Psoas muscle (tissue), 8 donors: ENCODE data around the gene ZEB2. TPM values are rescaled to one million over a fixed set of nuclear protein-coding genes. Genes with fewer than 3 reads are reported as not detected.

Source experiments
- ATAC-seq, 4 donors: fragments of 200-7000 bp; cut with Tn5 transposase; one replicate each; pipeline ENCODE4 v1.9.1; 2020; ENCODE audit warnings: moderate library complexity in 3 of 4, mild to moderate bottlenecking in 2 of 4
- DNase-seq, 2 donors: peaks; one replicate each; pipeline ENCODE4 v3.0.0-alpha.2; 2020
- H3K27ac ChIP-seq: fragments of 200-600 bp; one replicate; pipeline ENCODE4 v1.8.0; 2022
- H3K27me3 ChIP-seq, 3 donors: fragments of 200-600 bp in 1 of 3; one replicate each; pipeline versions ENCODE4 v1.6.1 to v1.8.0; 2013 to 2022; ENCODE audit warnings: low read length in 2 of 3, mild to moderate bottlenecking in 2 of 3, moderate library complexity in 1 of 3; ENCODE audit not compliant: insufficient read depth in 3 of 3
- H3K36me3 ChIP-seq, 2 donors: fragments of 200-600 bp in 1 of 2; one replicate each; pipeline versions ENCODE4 v1.6.1 to v1.8.0; 2013 to 2022; ENCODE audit warnings: low read depth in 1 of 2, mild to moderate bottlenecking in 1 of 2, moderate library complexity in 1 of 2; ENCODE audit not compliant: insufficient read depth in 1 of 2
- H3K4me1 ChIP-seq: fragments of 200-600 bp; one replicate; pipeline ENCODE4 v1.8.0; 2022
- H3K4me3 ChIP-seq: fragments of 200-600 bp; one replicate; pipeline ENCODE4 v1.8.0; 2022; ENCODE audit warnings: mild to moderate bottlenecking
- H3K9me3 ChIP-seq: fragments of 200-600 bp; one replicate; pipeline ENCODE4 v1.8.0; 2022
- CTCF ChIP-seq: fragments of 200-600 bp; IDR thresholded peaks from one replicate; pipeline ENCODE4 v1.8.0; 2022; ENCODE audit warnings: antibody characterized with exemption
- WGBS, 3 donors: extraction: QIAGEN DNeasy Blood & Tissue Kit; methylation state at CpG; one replicate each; pipeline versions ENCODE4 v1.1.6 to v1.1.7; 2013; 5-methylcytosine and 5-hydroxymethylcytosine counted together
- intact Hi-C, 2 donors: fragments of 100-400 bp; cut with DNase I; formaldehyde crosslinking; loops; one replicate each; pipeline versions ENCODE4 v1.11.0 to v1.14.2; 2022
- polyA plus RNA-seq, 3 donors: library from polyadenylated mRNA; stranded (reverse); fragments of 200-250 nt; gene quantifications; one replicate each; pipeline ENCODE4 v1.2.3, GENCODE V29; 2013
- total RNA-seq, 4 donors: library from RNA; stranded (reverse); fragmentation: NEBNext Ultra II Directional in 2 of 4; extraction: Animal tissue kit (Norgen Biotek cat#: 25700) in 2 of 4; gene quantifications; one replicate each; pipeline versions ENCODE4 v1.2.1 to v1.2.4, GENCODE V29; 2021 to 2023
- donor health status: healthy with polysubstance abuse.
- donor health status: DM: no; HTN: no; CAD: no; lungs with moderate emphysema.
- donor health status: Bipolar disorder and iron deficiency.
- donor health status: healthy.
- donor health status: DM: yes; HTN: yes; CAD: no.
- donor health status: DM: no; HTN: no; CAD: no.
- donor health status: DM: no; HTN: no; CAD: no.
- donor health status: DM: yes; HTN: yes; CAD: no.

Gene ZEB2
- total and polyA plus RNA-seq, 7 donors, result 11.6 to 48.7 (median 23.3) TPM

- no peak for TF ChIP-seq CTCF
- intact Hi-C loops, result loop anchor here in 1 of 2 donors (10.0 kb wide), 1 partner anchor 122 kb away; no protein-coding TSS in a partner anchor
- H3K27me3 ChIP-seq, result no peaks in the 10 kb centered on the region
- H3K9me3 ChIP-seq, result no peaks in the 10 kb centered on the region
- H3K27ac ChIP-seq, result peak overlapping the region; percentile 66
- peaks cover 16% of the 10 kb centered on the region for H3K4me1 ChIP-seq
- 13 to 29% (median 15%) methylated on average over 8 of the region's 8 CpGs for WGBS, 3 donors
- DNase-seq (no peak), ATAC-seq (no peak)
- peak overlapping the region; percentile 89 for H3K4me3 ChIP-seq
- no peaks in the 10 kb centered on the region for H3K36me3 ChIP-seq
Observed at GRCh38 chr2:144522176-144522896, 2.4 kb upstream of the ZEB2 start.

- intact Hi-C loops, result loop anchor here in 1 of 2 donors (10.0 kb wide), 1 partner anchor 123 kb away; no protein-coding TSS in a partner anchor
- H3K27ac ChIP-seq, result peak overlapping the region; percentile 66
Observed at GRCh38 chr2:144521686-144522085, 1.8 kb upstream of the ZEB2 start.

DNA sequence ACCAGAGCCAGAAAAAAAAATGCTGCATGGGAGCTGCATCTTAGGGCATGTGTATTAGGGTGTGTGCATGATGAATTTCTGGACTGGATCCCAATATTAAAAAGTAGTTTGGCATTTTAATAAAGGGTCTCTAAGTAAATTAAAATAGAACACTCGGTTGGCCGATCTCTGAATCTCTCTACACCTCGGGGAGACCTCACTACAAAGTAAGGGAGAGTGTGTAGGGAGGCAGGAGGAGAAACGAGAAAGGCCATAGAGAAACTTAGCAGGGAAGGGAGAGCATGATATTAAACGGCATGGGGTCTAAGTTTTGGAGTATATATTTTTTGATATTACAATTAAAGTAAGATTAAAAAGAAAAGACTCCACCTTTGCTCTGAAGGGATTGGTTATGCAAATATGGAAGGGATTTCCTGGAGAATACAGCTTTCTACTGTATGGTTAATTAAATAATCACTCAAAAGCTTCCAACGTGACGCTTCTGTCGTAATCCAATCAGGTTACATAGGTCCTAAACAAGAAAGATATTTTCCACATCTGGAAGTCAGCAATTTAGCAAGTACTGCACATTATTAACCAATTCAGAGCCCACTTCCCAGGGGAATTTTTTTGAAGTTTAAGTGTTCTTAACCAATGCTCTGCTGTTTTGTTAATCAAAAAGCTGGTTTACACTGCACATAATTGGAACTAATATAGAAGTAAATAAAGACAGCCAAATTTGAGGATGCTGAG, 1.0 kb upstream of the ZEB2 start:
- H3K9me3 ChIP-seq, result no peaks in the 10 kb centered on the region
- H3K27me3 ChIP-seq, result no peaks in the 10 kb centered on the region
- WGBS, 3 donors, result 13 to 34% (median 16%) methylated on average over 8 of the region's 8 CpGs
- no peaks in the 10 kb centered on the region for H3K36me3 ChIP-seq
- peaks cover 16% of the 10 kb centered on the region for H3K4me1 ChIP-seq
- H3K27ac ChIP-seq, result peak overlapping the region; percentile 66
- peak overlapping the region; percentile 89 for H3K4me3 ChIP-seq
- DNase-seq, result no peak
- ATAC-seq, result no peak
- TF ChIP-seq CTCF, result no peak
- intact Hi-C loops, result loop anchor here in 1 of 2 donors (10.0 kb wide), 1 partner anchor 124 kb away; no protein-coding TSS in a partner anchor

More at GRCh38 chr2:144521686-144522085, 1.8 kb upstream of the ZEB2 start:
- 7 to 19% (median 13%) methylated on average over 4 of the region's 4 CpGs for WGBS, 3 donors
- no peak for TF ChIP-seq CTCF
- Histone ChIP-seq H3K36me3 (no peaks in the 10 kb centered on the region), H3K9me3 (no peaks in the 10 kb centered on the region), H3K4me3 (peak overlapping the region; percentile 89), H3K4me1 (peaks cover 16% of the 10 kb centered on the region), H3K27me3 (no peaks in the 10 kb centered on the region)
- no peak for DNase-seq
- ATAC-seq, result no peak

DNA sequence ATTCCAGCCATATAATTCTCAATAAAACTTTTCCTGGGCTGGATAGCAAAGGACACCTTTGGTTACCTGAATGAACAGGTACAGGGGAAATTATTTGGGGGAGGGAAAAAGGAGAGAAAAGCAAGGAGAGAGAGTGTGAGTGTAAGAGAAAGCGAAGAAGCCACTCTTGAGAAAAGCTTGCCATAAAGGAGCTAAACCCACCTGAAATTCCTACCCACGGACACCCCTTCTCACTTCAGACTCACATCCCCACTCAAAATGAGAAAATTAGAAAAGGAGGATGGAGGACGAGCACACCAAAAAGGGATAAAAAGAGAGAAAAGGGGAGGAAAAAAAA, 354 bp downstream of the ZEB2 start:
- H3K27ac ChIP-seq, result peak overlapping the region; percentile 96
- intact Hi-C loops, result loop anchor here in 1 of 2 donors (5.0 to 10.0 kb wide), 3 partner anchors 115 to 365 kb away; a partner anchor contains a TSS

More for the DNA sequence above, 354 bp downstream of the ZEB2 start:
- H3K27me3 ChIP-seq, result no peaks in the 10 kb centered on the region
- no peak for ATAC-seq
- peaks cover 16% of the 10 kb centered on the region for H3K4me1 ChIP-seq
- no peaks in the 10 kb centered on the region for H3K36me3 ChIP-seq
- DNase-seq, result no peak
- H3K9me3 ChIP-seq, result no peaks in the 10 kb centered on the region
- 10 to 15% (median 11%) methylated on average over 3 of the region's 3 CpGs for WGBS, 3 donors
- TF ChIP-seq CTCF, result no peak
- H3K4me3 ChIP-seq, result peak overlapping the region; percentile 89
